NCI-H1105 (cell line): ENCODE results near the gene C12orf42.

Experiments
- DNase-seq: peaks from one replicate; lab custom pipeline; 2025; lab: John Stamatoyannopoulos, UW

The C12orf42 gene

GRCh38 chr12:103495469-103496456 is at the start of gene C12orf42:
Gene C12orf42, minus strand, starts transcription at chr12:103495968. Its CDS starts 17,542 bp downstream, at chr12:103478426.
- DNase-seq = peak; percentile 95

- no peak for DNase-seq
Measured at GRCh38 chr12:103542078-103542477, 46.3 kb upstream of the C12orf42 start.

- DNase-seq = no peak
Measured at GRCh38 chr12:103540319-103540718, 44.6 kb upstream of the C12orf42 start.

GRCh38 chr12:103538397-103538796 is 42.6 kb upstream of the C12orf42 start:
- no peak for DNase-seq

GRCh38 chr12:103530307-103531066 is 34.7 kb upstream of the C12orf42 start:
- no peak for DNase-seq

- peak; percentile 80 for DNase-seq
Measured at GRCh38 chr12:103529306-103529705, 33.5 kb upstream of the C12orf42 start.

- peak; percentile 28 for DNase-seq
Measured at GRCh38 chr12:103524238-103524875, 28.6 kb upstream of the C12orf42 start.

- DNase-seq = peak; percentile 85
Measured at GRCh38 chr12:103523771-103524170, 28.0 kb upstream of the C12orf42 start.

- DNase-seq = no peak
Measured at GRCh38 chr12:103520686-103521215, 25.0 kb upstream of the C12orf42 start.

GRCh38 chr12:103519632-103520031 is 23.9 kb upstream of the C12orf42 start:
- DNase-seq = no peak

GRCh38 chr12:103518899-103519298 is 23.1 kb upstream of the C12orf42 start:
- DNase-seq = no peak

GRCh38 chr12:103517161-103517560 is 21.4 kb upstream of the C12orf42 start:
- no peak for DNase-seq

- DNase-seq = no peak
Measured at GRCh38 chr12:103515341-103515740, 19.6 kb upstream of the C12orf42 start.

GRCh38 chr12:103513875-103514274 is 18.1 kb upstream of the C12orf42 start:
- no peak for DNase-seq

GRCh38 chr12:103505371-103506236 is 9.8 kb upstream of the C12orf42 start:
- no peak for DNase-seq

- no peak for DNase-seq
Measured at GRCh38 chr12:103504606-103505005, 8.8 kb upstream of the C12orf42 start.

GRCh38 chr12:103503546-103504480 is 8.0 kb upstream of the C12orf42 start:
- peak; percentile 32 for DNase-seq

- no peak for DNase-seq
Measured at GRCh38 chr12:103501447-103501846, 5.7 kb upstream of the C12orf42 start.

GRCh38 chr12:103499571-103499970 is 3.8 kb upstream of the C12orf42 start:
- no peak for DNase-seq

- DNase-seq = no peak
Measured at GRCh38 chr12:103498990-103499389, 3.2 kb upstream of the C12orf42 start.
